CD4-positive, alpha-beta T cell treated with Interleukin-2 at 100 ng/mL for 4 hours (primary cell): ENCODE data around the gene PPIB.
"Not testable (repeated sequence)": the region's sequence is repeated elsewhere in the genome, so short reads cannot be mapped to it uniquely, and the experiment has no call there.

Source experiments
- DNase-seq: peaks from one replicate; pipeline ENCODE4 v3.0.0-alpha.2; 2020; ENCODE audit warnings: low spot score

Gene PPIB

DNA sequence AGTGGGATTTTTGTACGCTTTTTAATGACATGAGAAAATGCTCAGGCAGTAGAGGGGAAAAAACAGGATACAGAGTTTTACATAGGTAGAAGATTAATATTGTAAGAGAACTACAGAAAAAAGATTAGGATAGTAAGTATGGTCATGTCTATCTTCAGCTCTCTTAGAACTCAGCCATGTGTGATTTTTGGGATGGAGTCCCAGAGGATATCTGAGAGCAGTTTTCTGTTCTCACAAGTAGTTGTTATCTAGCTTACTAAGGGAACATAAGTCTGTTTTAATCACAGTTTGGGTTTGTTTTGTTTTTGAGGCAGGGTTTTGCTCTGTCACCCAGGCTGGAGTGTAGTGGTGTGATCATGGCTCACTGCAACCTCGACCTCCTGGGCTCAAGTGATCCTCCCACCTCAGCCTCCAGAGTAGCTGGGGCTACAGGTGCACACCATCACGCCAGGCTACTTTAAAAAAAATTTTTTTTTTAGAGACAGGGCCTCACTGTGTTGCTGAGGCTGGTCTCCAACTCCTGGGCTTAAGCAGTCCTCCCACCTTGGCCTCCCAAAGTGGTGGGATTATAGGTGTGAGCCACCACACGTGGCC, 52.6 kb downstream of the PPIB start:
- not testable (repeated sequence) for DNase-seq

DNA sequence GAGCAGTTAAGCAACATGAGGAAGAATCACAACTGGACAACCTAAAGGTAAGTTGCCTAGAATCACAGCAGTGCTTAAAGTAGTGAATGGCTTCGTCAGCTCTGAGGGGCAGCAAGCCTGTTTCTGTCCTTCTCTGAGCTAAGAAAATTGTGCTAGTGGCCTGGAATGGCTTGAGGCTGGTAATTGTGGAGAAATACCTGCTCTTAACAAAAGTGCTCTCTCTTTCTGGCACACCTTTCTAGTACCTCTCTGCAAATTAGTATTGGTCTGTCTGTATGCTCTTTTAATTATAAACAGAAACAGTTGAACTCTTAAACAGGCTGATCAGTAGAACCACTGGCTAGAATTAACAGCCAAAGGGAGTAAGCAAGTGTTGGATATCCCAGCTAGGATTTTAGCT, 55.5 kb downstream of the PPIB start:
- DNase-seq: no peak
